K562 (cell line): ENCODE data around the gene IFNGR1. TPM values are rescaled to one million over a fixed set of nuclear protein-coding genes. Genes with fewer than 3 reads are reported as not detected.

Source experiments
- FOS ChIP-seq: IDR thresholded peaks from 3 replicates; pipeline ENCODE4 v1.6.1; 2011; ENCODE audit not compliant: insufficient read length; ENCODE audit errors: extremely low read depth
- HLTF ChIP-seq: fragments of 450-650 bp; IDR thresholded peaks from 2 replicates; pipeline ENCODE4 v1.6.1; 2016
- HMGN3 ChIP-seq: IDR thresholded peaks from 2 replicates; pipeline ENCODE4 v1.6.1; 2011; ENCODE audit warnings: borderline replicate concordance, low read depth, mild to moderate bottlenecking, mixed read lengths, low read length; ENCODE audit not compliant: insufficient read length; ENCODE audit errors: extremely low read depth
- HSF4 ChIP-seq: fragments of 250-450 bp; sonication (Bioruptor Pico); IDR thresholded peaks from 2 replicates; pipeline ENCODE4 v2.1.2; 2022; ENCODE audit warnings: mild to moderate bottlenecking, moderate library complexity, borderline replicate concordance
- JUN ChIP-seq, 2 experiments: sonication (generic) in 1 of 2; formaldehyde crosslinking in 1 of 2; IDR thresholded peaks; 2 replicates each; pipeline versions ENCODE4 v1.6.1 to v1.8.0; 2012 to 2022; ENCODE audit warnings: borderline replicate concordance in 2 of 2, mild to moderate bottlenecking in 2 of 2, improper control_type of control experiment in 1 of 2, low read depth in 1 of 2, low read length in 1 of 2, missing genetic modification reagents in 1 of 2
- KDM2B ChIP-seq: fragments of 250-450 bp; sonication (Bioruptor Pico); IDR thresholded peaks from 2 replicates; pipeline ENCODE4 v1.8.0; 2021; ENCODE audit warnings: mild to moderate bottlenecking, moderate library complexity
- MYNN ChIP-seq, 2 experiments: sonication (generic); formaldehyde crosslinking in 1 of 2; IDR thresholded peaks; 2 replicates each; pipeline versions ENCODE4 v1.5.0 to v1.6.1; 2016 to 2020; ENCODE audit warnings: antibody characterized with exemption in 1 of 2, missing genetic modification reagents in 1 of 2
- NBN ChIP-seq: fragments of 450-650 bp; IDR thresholded peaks from 2 replicates; pipeline ENCODE4 v1.6.1; 2016; ENCODE audit warnings: low read depth, mild to moderate bottlenecking
- POLR2AphosphoS2 ChIP-seq: IDR thresholded peaks from 2 replicates; pipeline ENCODE4 v1.6.1; 2012; ENCODE audit warnings: low read length, improper control_type of control experiment
- PTBP1 ChIP-seq: fragments of 200-400 bp; formaldehyde crosslinking; IDR thresholded peaks from 2 replicates; pipeline ENCODE4 v1.6.1; 2017; ENCODE audit warnings: low read depth, low read length
- REST ChIP-seq, 2 experiments: fragments of 450-650 bp; formaldehyde crosslinking in 1 of 2; IDR thresholded peaks; 2 replicates each; pipeline versions ENCODE4 v1.4.0 to v1.6.1; 2014 to 2020; ENCODE audit warnings: mild to moderate bottlenecking in 2 of 2, borderline replicate concordance in 1 of 2, low read depth in 1 of 2
- SMARCE1 ChIP-seq: fragments of 450-650 bp; IDR thresholded peaks from 2 replicates; pipeline ENCODE4 v1.7.1; 2016; ENCODE audit warnings: mild to moderate bottlenecking
- SMC3 ChIP-seq: conservative IDR thresholded peaks from 2 replicates; pipeline ENCODE4 v1.6.1; 2011; ENCODE audit warnings: low read depth, low read length, improper control_type of control experiment; ENCODE audit not compliant: insufficient read depth
- TBP ChIP-seq: optimal IDR thresholded peaks from 2 replicates; pipeline ENCODE3; 2011; ENCODE audit warnings: low read depth, low read length, improper control_type of control experiment
- ZFP1 ChIP-seq: fragments of 450-650 bp; formaldehyde crosslinking; IDR thresholded peaks from 2 replicates; pipeline ENCODE4 v1.4.0; 2020; ENCODE audit warnings: mild to moderate bottlenecking, mixed read lengths
- ZFPM2 ChIP-seq: fragments of 250-450 bp; sonication (Bioruptor Pico); IDR thresholded peaks from 2 replicates; pipeline ENCODE4 v1.5.1; 2022; ENCODE audit warnings: mild to moderate bottlenecking
- ZNF408 ChIP-seq: fragments of 250-450 bp; sonication (Bioruptor Pico); IDR thresholded peaks from 2 replicates; pipeline ENCODE4 v1.4.0; 2020; ENCODE audit warnings: low read depth, mild to moderate bottlenecking, moderate library complexity
- polyA plus RNA-seq, 8 experiments: library from polyadenylated mRNA; depleted of rRNA in 4 of 8; stranded (reverse) in 5 of 8; unstranded in 3 of 8; fragments of >200 nt; fragmentation: Nextera tagmentation in 2 of 8; fragmentation: Illumina TruSeq in 1 of 8; extraction: Ambion mirVana in 2 of 8; extraction: Trizol in 1 of 8; gene quantifications; 2 replicates each; pipeline versions ENCODE4 v1.2.1 to v1.2.3, GENCODE V29; 2011 to 2014; ENCODE audit warnings: inconsistent platforms in 1 of 8, missing spikeins in 1 of 8
- total RNA-seq, 7 experiments: library from RNA; depleted of rRNA in 6 of 7; stranded (reverse); fragments of >200 nt in 6 of 7; fragmentation: Illumina TruSeq in 2 of 7; extraction: Trizol in 2 of 7; gene quantifications; 2 replicates each; pipeline versions ENCODE4 v1.2.1 to v1.2.3, GENCODE V29; 2011 to 2021; ENCODE audit warnings: low replicate concordance in 1 of 7
- TF ChIP-seq, protein P1 (sequence below): sonication (generic); formaldehyde crosslinking; IDR thresholded peaks from 2 replicates; pipeline ENCODE4 v1.9.0; 2022; ENCODE audit warnings: mild to moderate bottlenecking, missing genetic modification reagents
- TF ChIP-seq, protein P2 (sequence below): sonication (generic); formaldehyde crosslinking; IDR thresholded peaks from 2 replicates; pipeline ENCODE4 v1.8.0; 2022; ENCODE audit warnings: mild to moderate bottlenecking, missing genetic modification reagents

IFNGR1 gene
- total and polyA plus RNA-seq, 9 of the 15 experiments (the other 6 are each of a cell fraction or from before 2014, with no cell fraction given) = 14.7 to 47.0 (median 26.7) TPM

DNA sequence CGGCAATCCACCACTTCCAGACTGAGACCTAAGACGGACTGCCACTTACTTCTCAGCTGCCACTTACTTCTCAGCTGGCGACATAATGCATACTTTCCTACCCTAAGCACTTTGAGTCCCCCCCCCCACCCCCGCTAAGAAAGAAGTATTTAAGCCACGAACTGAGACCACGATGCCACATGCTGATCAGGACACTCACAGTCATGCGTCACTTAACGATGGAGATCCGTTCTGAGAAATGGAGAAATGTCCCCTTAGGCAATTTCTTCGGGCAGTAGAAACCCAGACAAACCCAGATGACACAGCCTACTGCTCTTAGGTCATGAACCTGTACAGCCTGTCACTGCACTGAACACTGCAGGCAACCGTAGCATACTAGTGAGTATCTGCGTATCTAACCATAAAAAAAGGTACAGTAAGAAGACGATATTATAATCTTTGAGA, 690 bp downstream of the IFNGR1 start (continued):
- TF ChIP-seq, protein P1, sequence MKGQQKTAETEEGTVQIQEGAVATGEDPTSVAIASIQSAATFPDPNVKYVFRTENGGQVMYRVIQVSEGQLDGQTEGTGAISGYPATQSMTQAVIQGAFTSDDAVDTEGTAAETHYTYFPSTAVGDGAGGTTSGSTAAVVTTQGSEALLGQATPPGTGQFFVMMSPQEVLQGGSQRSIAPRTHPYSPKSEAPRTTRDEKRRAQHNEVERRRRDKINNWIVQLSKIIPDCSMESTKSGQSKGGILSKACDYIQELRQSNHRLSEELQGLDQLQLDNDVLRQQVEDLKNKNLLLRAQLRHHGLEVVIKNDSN = 0 out of 2 replicates have a peak, but pooled peaks have one; percentile 24
- TF ChIP-seq MYNN (IDR thresholded peaks at IDR 0.05) (no peak), MYNN (CRISPR knock-in tag; IDR thresholded peaks at IDR 0.05) (no peak), ZFPM2 (no peak), JUN (IDR thresholded peaks at IDR 0.05; ENCODE audit: borderline replicate concordance, low read depth, low read length) (no peak), JUN (CRISPR knock-in tag; IDR thresholded peaks at IDR 0.05; ENCODE audit: borderline replicate concordance) (peak; percentile 81; the same call in 1 of the 2 replicates), FOS (no peak), HSF4 (CRISPR knock-in tag) (0 out of 2 replicates have a peak, but pooled peaks have one; percentile 17), SMC3 (no peak), HLTF (no peak), HMGN3 (no peak), POLR2AphosphoS2 (no peak), NBN (no peak), REST (IDR thresholded peaks at IDR 0.05; ENCODE audit: borderline replicate concordance) (no peak), REST (CRISPR knock-in tag; IDR thresholded peaks at IDR 0.05; ENCODE audit: low read depth) (no peak), KDM2B (no peak), PTBP1 (no peak), TBP (peak; percentile 43), ZNF408 (CRISPR knock-in tag) (no peak), ZFP1 (CRISPR knock-in tag) (no peak), SMARCE1 (no peak)
- TF ChIP-seq, protein P2, sequence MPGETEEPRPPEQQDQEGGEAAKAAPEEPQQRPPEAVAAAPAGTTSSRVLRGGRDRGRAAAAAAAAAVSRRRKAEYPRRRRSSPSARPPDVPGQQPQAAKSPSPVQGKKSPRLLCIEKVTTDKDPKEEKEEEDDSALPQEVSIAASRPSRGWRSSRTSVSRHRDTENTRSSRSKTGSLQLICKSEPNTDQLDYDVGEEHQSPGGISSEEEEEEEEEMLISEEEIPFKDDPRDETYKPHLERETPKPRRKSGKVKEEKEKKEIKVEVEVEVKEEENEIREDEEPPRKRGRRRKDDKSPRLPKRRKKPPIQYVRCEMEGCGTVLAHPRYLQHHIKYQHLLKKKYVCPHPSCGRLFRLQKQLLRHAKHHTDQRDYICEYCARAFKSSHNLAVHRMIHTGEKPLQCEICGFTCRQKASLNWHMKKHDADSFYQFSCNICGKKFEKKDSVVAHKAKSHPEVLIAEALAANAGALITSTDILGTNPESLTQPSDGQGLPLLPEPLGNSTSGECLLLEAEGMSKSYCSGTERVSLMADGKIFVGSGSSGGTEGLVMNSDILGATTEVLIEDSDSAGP = no peak
